HG02840 (cell line): ENCODE data around the gene FRMD6.
"Not testable (repeated sequence)": the region's sequence is repeated elsewhere in the genome, so short reads cannot be mapped to it uniquely, and the experiment has no call there.

Experiments
- ATAC-seq: cut with Tn5 transposase; IDR thresholded peaks from one replicate; pipeline ENCODE4 v1.9.1; 2021; ENCODE audit warnings: mild to moderate bottlenecking, moderate library complexity, moderate number of reproducible peaks; ENCODE audit not compliant: unreplicated experiment, low FRiP score

FRMD6 gene

DNA sequence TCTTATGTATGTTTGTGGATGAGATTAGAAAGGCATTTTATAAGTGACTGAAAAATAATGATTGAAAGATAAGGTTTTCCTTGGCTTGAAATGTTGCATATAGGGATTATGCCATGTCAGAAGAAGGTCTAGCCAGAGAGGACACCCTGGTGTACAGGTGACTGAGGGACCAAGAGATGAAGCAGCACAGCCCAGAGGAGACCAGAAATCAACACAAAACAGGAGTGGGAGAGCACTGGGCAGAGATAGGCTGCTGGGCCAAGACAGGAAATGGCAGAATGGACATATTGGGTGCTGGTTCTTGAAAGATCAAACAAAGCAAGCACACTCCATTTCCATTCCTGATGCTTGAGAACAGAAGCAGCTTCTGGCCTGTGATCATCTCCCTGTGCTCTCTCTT lies 24.4 kb upstream of the FRMD6 start:
- ATAC-seq: no peak

DNA sequence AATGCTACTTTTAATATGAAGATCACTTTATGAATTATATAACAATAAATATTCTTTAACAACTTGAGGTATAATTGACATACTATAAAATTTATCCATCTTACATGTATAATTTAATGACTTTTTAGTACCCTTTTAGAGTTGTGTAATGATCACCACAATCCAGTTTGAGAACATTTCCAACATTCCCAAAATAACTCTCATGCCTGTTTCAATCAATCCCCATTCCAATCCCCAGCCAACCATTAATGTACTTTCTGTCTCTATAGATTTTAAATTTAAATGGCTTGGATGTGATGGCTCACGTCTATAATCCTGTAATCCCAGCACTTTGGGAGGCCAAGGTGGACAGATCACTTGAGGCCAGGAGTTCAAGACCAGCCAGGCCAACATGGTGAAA lies 23.5 kb upstream of the FRMD6 start:
- ATAC-seq: no peak

DNA sequence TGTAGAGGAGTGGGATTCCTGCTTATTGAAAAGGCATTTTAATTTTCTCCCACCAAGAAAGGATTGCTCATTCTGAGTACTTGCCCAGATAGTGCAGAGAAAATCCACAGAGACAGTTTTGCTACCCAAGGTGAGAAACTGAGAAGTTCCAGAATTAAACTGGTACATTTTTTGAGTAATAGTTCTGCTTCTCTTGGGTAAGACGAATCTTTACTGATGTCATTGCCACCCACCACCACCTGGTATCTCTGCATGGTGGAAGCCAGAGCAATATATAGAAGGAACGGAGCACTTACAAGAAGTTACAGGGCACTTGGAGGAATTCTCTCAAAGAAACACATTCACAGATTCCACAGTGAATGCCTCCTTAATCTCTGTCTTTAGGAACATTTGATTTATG lies 20.7 kb upstream of the FRMD6 start:
- ATAC-seq: no peak

DNA sequence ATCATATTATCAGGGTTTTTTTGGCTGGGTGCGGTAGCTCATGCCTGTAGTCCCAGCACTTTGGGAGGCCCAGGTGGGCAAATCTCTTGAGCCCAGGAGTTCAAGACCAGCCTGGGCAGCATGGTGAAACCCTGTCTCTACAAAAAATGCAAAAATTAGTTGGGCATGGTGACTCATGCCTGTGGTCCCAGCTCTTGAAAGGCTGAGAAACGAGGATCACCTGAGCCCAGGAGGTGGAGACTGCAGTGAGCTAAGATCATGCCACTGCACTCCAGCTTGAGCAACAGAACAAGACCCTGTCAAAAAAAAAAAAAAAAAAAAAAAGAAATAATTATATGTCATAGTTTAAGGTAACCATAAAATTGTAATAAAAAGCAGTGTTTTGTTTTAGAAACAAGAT lies 18.4 kb upstream of the FRMD6 start:
- ATAC-seq: not testable (repeated sequence)

DNA sequence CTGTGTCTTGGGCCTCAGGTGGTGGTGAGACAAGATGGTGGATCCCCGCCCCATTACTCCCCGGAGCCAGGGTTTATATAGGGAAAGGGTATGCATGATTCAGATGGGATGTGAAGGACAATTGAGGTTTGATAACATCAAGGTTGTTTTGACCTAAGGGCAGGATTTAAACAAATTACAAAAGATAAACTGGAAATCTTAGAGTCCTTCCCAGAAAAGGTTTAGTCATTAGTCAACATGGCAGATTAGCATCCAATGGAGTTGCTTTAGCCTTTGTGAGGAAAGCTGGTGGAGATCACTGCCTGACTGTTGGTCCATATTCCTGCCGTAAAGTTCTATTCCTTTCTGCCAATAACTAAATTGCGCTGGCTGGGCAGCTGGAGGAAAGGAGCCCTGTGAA lies 15.6 kb upstream of the FRMD6 start:
- no peak for ATAC-seq

DNA sequence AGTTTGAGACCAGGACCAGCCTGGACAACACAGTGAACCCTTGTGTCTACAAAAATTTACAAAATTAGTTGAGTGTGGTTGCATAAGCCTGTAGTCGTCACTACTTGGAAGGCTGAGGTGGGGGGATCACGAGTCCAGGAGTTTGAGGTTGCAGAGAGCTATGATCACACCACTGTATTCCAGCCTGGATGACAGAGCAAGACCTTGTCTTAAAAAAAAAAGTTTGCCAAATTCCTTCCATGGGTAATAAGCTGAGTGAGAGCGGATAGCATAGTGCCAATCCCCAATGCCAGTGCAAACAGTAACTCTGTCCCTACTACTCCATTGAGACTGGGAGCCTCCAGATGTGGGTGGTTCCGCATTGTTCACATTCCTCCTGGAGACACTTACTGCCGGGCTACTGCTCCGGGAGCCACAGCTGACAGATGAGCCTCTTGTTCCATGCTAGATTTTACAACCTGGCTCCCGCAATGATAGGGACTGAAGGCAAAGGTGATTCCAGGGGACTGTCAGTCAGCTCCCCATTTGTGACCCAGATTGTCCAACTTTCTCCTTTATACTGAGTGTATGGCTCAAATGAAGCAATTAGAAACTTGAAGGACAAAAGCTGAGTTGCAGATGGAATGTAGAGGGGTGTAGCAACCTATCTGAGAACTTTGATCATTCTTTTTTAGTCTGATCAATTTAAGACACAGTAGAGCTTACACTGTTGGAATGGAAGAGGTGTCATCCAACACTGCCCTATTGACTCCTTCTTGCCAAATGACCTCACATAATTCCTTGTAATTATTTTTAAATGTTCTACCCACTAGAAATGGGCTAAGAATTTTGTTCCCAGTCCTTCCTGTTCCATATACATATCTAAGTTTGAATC lies 13.4 kb upstream of the FRMD6 start:
- no peak for ATAC-seq

DNA sequence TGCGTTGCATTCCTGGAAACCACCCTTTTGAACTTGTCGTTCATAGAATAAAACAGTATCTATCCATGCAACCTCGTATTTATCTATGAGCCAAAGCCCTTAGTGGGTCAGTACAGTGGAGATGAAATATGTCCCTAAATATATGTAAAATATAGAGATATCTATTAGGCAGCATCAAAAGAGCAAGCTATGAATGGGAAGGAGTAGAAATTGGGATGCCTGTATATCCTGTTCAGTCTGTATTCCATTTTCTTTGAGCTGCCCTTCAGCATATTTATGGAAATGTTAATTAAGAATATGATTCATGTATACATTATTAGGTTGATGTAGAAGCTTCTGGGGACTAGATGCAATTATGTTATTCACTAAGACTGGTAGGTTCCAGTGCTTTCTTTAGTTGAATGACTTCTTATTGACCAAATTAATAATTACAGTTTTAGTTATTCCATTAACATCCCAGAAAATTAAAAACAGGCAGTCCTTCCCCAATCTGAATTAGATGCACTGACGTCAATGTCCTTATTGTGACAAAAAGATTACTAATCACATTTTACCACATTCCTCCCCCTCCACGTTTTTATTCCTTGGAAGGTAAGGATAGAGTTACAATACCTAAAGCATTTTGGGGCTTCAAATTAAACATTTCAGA lies 11.9 kb upstream of the FRMD6 start:
- ATAC-seq: no peak

DNA sequence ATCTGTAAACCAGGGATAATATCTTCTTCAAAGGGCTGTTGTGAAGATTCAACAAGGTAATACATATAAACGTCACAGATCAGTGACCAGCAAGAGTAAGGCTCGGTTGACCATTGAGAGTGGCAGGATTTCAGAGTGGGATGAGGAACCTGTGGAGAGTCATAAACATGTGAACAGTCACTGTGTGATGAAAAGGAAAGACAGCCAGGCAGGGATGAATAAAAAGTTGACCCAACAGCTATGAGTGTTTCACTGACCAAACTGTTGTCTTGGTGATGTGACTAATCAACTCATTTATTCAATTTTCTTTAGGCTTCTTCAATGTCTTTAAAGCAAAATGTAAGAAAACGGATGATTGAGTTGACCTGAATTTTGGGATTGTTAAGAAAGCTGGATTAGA lies 8.6 kb upstream of the FRMD6 start:
- no peak for ATAC-seq

DNA sequence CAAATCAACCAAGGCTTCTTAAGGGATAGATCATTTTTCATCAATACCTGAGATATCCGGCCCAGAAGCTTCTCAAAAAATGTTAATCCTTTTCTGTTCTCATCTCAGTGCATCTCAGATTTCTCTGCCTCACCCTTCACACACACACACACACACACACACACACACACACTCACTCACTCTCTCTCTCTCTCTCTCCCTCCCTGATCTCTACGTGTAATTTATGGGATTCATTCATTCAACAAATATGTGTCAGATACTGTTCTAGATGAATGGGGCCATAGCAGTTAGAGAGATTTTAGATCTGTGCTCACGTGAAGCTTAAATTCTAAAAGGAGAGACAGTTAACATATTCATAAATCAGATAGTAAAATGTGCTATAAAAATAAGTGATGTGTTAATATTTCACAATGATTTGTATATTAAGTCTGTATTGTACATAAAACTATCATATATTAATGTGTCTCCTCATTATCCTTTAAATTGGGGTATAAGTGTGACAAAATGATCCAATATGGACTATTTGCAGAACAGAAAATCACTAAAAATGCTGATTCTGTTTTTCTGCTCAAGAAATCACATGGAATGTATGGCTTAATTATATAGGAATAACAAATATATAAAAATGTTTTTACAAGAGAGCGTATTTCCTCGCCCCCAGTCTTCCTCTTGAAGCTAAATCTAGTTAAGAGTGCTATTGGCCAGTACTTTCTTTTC lies 7.3 kb upstream of the FRMD6 start:
- no peak for ATAC-seq

DNA sequence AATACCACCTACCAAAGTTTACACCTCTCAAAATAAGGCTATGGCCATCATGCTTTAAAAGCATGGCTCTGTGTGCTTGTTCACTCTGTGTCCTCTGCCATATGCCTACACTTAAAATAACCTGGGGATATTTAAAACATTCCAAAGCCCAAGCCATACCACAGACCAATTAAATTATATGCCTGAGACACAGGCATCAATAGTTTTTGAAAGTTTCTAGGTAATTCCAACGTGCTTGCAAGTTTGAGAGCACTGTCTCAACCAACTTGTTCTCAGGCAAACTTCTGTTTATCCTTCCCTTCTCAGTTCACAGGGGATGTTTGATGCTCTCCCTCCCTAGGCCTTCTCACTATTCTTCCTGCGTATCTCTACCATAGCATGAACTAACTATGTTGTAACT lies 3.4 kb upstream of the FRMD6 start:
- ATAC-seq: no peak

DNA sequence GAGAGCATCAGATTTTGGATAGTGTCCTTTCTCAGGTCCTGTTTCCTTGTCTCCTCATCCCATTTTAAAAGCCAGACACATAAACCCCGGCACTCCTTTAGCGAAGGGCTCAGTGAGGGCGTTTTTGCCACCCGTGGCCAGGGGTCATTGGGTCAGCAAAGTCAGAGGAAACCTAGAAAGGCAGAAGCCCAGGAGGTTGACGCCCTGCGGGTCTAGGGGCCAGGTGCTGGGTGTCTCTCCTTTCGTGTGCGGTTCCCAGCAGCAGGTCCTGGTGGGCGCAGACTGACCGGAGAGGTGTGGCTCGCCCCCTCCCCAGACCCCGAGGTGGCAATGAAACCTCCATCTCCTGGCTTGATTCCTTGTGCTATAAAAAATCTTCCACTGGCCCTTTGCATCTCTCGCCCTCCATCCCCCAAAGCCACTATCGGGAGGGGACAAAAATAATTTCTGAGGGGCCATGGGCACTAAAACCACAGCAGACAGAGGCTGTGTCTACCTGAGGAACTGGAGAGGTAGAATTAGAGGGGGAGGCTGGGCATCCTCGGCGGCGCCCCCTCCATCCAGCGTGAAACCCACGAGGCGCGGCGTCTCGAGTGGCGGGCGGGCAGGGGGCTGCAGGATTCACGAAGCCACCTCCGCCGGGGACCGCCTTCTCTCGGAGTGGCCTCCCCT lies 858 bp upstream of the FRMD6 start:
- ATAC-seq: no peak

DNA sequence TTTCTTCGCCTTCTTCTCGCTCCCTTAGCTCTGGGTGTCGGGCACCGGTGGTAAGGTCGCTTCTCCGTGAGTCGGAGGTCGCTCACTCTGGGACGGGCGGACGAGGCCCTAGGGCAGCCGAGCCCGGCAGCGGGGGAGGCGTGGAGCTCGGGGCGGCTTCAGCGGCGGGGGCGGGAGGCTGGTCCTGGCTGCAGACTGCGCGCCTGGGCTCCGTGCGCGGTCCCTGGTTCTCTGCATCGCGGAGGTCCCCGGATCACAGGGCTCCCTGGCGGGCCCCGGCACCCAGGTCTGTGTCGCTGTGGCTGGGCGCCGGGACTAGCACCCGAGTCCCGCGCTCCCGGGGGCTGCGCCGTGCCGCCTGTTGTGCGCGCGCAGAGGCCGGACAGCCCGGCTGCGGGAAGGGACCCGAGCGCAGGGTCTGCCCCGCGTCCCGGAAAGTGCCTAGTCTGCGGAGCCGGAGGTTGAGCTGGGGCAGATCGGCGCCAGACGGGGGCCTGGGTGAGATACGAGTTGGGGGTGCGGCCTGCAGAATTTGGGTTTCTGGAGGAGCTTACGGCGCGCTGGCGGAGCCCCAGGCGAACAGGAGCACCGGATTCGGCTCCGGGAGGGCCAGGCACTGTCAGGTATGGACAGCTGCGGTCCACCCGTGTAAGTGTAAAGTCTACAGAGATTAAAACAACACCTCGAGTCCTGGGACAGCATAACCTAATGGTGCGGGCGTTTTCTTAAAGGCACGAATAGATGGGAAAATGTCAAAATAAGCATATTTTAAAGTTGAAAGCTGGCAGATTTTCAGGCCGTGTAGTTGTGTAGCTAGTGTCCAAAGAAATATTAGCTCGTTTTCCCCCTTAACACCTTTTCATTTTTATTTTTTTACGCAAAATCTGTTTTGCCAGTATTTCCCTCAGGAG lies 713 bp downstream of the FRMD6 start:
- peak; percentile 31 for ATAC-seq

DNA sequence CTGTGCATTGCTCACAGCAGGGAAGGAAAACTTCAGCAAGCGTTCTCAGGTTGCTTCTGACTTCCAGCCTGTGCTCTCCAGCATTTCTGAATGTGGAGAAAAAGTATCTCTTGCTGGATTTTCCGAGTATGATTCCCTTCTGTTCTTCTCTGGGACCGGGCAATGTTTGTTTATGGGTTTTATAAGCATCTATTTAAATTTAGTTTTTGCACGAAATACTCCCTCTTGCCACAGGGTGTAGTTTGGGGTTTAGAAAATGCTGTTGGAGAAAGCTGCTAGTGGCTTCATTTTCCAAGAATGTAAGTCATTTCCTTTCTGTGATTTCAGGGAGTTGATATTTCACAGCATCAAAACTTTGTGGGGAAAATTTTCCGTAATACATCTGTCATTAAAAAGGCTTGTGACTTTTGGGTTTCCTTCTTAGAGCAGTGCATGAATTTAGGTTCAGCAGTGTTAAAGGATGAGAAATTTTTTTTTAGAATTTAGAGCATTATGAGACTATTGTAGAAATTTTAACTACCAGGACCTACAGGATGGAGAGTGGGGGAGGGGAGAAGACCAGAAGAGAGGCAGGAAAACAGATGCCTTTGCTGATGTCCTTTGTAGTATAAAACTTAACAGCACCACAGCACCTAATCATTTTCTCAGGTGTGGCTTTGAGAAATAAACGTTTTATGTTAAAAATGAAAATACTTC lies 1.5 kb downstream of the FRMD6 start:
- ATAC-seq: no peak

DNA sequence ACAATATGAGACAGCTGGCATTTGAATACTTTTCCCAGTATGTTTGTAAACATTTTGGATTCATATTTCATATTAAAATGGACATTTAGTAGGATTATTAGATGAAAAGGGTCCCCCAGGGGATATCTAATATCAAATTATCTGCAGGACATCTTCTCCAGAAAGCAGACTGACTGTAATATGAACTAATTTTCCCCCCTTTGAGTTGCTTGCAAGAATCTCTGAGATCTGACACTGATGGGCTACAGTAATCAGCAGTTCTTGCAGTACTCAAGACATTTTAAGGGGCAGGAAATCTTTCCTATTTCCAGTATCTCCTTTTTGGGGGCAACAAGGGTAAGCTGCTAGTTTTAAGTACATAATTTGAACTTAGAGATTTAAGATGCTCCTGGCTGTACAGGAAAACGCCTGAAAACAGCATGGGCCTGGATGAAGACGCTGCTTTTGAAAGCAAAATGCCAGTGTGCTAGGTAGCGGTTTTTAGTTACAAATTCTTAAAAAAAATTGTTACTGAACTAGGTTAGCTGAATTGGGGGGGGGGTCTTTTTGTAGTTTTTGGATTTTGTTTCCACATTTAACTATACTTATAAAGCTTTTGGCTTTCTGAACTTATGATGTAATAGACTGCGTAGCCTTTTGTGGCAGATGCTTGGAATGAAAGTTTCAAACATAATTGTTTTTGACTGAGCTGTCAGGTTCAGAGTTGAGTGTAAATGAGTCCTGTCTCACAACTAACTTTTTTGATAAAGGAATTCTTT lies 2.2 kb downstream of the FRMD6 start:
- no peak for ATAC-seq

DNA sequence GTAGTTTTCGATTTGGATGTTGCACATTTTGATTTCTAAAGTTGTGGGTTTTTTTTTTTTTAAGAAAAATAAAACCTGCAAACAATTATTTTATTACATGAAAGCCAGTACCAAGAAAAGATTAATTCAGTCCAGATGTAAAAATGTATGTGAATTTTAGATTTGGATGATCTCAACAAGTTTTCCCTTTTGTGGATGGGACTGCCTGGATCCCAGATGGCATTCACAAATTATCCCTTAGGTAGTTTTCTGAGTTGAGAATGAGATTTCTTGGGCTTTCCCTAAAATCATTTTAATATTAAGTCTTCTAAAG lies 2.8 kb downstream of the FRMD6 start:
- no peak for ATAC-seq

DNA sequence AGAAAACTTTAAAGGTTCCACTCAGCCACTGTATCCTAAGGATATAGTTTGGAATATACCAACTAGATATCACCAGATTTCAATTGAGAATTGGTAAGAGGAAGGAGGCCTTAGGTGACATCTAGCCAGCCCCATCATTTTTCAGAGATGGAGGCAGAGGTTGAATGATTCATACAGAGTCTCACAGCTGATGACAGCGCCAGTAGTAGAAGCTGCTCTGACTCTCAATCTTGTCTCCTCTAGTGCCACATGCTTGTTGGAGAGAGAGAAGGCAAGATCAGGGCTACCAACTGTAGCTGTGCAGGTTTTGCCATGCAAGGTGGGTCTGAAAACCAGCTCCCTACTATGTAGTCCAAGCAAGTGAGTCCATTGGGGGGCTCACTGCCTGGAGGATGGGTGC lies 6.1 kb downstream of the FRMD6 start:
- ATAC-seq: no peak

DNA sequence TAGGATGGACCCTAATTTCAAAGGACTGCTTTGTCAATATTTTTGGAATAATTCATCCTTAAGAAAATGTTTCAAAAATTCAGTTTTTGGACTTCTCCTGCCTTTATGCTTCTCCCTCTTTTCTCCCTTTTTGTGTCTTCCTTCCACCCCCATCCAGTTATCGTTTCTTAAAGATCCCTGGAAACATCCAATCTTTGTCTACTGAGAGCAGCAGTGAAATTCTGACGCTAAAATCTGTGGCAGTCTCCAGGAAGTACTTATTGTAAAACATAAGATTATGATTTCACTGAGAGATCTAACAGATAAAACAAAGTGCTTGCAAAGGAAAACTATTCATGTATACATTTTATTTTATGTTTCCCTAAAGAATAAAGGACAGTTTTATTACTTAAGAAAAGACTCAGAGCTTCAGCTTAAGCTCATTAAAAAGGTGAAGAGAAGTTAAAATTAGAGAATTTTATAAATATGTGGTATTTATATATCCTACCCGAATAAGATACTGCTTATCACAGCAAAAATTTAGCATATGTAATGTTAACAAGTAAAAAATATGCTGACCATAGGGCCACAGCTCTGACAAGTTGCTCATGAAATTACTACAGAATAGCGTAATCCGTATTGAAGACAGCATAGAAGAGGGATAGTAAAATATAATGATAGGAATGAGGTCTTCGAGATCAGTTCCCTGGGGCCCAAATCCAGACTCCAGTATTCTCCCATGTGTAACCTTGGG lies 6.9 kb downstream of the FRMD6 start:
- no peak for ATAC-seq

DNA sequence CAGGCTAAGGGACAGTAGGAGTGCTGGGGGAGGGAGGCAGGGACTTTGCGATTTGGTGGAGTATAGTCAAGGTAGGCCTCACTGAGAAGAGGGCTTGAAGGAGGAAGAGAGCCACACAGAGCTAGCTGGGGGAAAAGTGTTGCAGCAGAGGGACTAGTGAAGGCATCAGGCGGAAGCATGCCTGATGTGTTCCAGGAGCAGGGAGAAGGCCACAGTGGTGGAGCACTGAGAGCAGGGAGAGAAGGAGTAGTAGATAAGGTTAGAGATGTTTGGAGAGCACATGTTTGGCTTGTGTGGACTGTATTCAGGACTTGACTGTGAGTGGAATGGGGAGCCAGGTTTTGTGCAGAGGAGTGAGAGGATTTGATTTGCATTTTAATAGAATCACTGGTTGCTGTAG lies 9.0 kb downstream of the FRMD6 start:
- no peak for ATAC-seq
